ENCODE measurements around the gene BABAM2. TPM values are rescaled to one million over a fixed set of nuclear protein-coding genes. Genes with fewer than 3 reads are reported as not detected.

BABAM2 gene
- total RNA-seq, 1 donor from 2014 or later, result 43.5 TPM

- H3K27ac Mint-ChIP-seq, result no peak overlapping the region
- H3K27me3 Mint-ChIP-seq (ENCODE audit: low read depth), result no peaks in the 10 kb centered on the region
- TF ChIP-seq CTCF (IDR thresholded peaks at IDR 0.05; ENCODE audit: unreplicated experiment), result no peak
- DNase-seq (ENCODE audit: low spot score in 2 of 2, unreplicated experiment in 2 of 2), result no peak
- H3K9me3 Mint-ChIP-seq, result no peaks in the 10 kb centered on the region
- no peak overlapping the region for H3K4me3 Mint-ChIP-seq
- H3K4me1 Mint-ChIP-seq, result peaks cover 28% of the 10 kb centered on the region
- no peaks in the 10 kb centered on the region for H3K36me3 Mint-ChIP-seq
Observed at GRCh38 chr2:28359222-28360057, 468.9 kb downstream of the BABAM2 start.

GRCh38 chr2:28360058-28360717 is 469.7 kb downstream of the BABAM2 start:
- H3K9me3 Mint-ChIP-seq, result no peaks in the 10 kb centered on the region
- no peak overlapping the region for H3K4me3 Mint-ChIP-seq

GRCh38 chr2:28360718-28361293 is 470.3 kb downstream of the BABAM2 start:
- Mint-ChIP-seq H3K36me3 (no peaks in the 10 kb centered on the region), H3K27me3 (ENCODE audit: low read depth) (no peaks in the 10 kb centered on the region), H3K4me1 (peaks cover 32% of the 10 kb centered on the region), H3K27ac (no peak overlapping the region), H3K4me3 (no peak overlapping the region), H3K9me3 (no peaks in the 10 kb centered on the region)
- no peak for DNase-seq (ENCODE audit: low spot score in 2 of 2, unreplicated experiment in 2 of 2)
- no peak for TF ChIP-seq CTCF (IDR thresholded peaks at IDR 0.05; ENCODE audit: unreplicated experiment)

More at GRCh38 chr2:28360058-28360717, 469.7 kb downstream of the BABAM2 start:
- TF ChIP-seq CTCF (IDR thresholded peaks at IDR 0.05; ENCODE audit: unreplicated experiment), result no peak
- DNase-seq (ENCODE audit: low spot score in 2 of 2, unreplicated experiment in 2 of 2), result no peak
- Mint-ChIP-seq H3K27me3 (ENCODE audit: low read depth) (no peaks in the 10 kb centered on the region), H3K36me3 (no peaks in the 10 kb centered on the region), H3K4me1 (peaks cover 34% of the 10 kb centered on the region), H3K27ac (no peak overlapping the region)

GRCh38 chr2:28361991-28362710 is 471.6 kb downstream of the BABAM2 start:
- H3K4me3 Mint-ChIP-seq, result no peak overlapping the region
- H3K27ac Mint-ChIP-seq, result no peak overlapping the region
- H3K27me3 Mint-ChIP-seq (ENCODE audit: low read depth), result no peaks in the 10 kb centered on the region
- no peak for TF ChIP-seq CTCF (IDR thresholded peaks at IDR 0.05; ENCODE audit: unreplicated experiment)
- H3K9me3 Mint-ChIP-seq, result no peaks in the 10 kb centered on the region
- peaks cover 37% of the 10 kb centered on the region for H3K4me1 Mint-ChIP-seq
- DNase-seq (ENCODE audit: low spot score in 2 of 2, unreplicated experiment in 2 of 2), result no peak
- no peaks in the 10 kb centered on the region for H3K36me3 Mint-ChIP-seq

GRCh38 chr2:28362991-28363521 is 472.5 kb downstream of the BABAM2 start:
- DNase-seq (ENCODE audit: low spot score in 2 of 2, unreplicated experiment in 2 of 2), result no peak

More at GRCh38 chr2:28362991-28363521, 472.5 kb downstream of the BABAM2 start:
- Mint-ChIP-seq H3K27ac (no peak overlapping the region), H3K4me1 (peaks cover 41% of the 10 kb centered on the region), H3K4me3 (no peak overlapping the region), H3K9me3 (no peaks in the 10 kb centered on the region), H3K27me3 (ENCODE audit: low read depth) (no peaks in the 10 kb centered on the region), H3K36me3 (no peaks in the 10 kb centered on the region)
- TF ChIP-seq CTCF (IDR thresholded peaks at IDR 0.05; ENCODE audit: unreplicated experiment), result no peak

Data from mesothelial cell of epicardium (in vitro differentiated cells).